ENCODE measurements around the gene TRPC1.

Gene TRPC1

GRCh38 chr3:142802891-142803290 lies 79.1 kb downstream of the TRPC1 start:
- TF ChIP-seq CTCF (IDR thresholded peaks at IDR 0.05; ENCODE audit: low read depth, low read length) = no peak
- DNase-seq = no peak
- peaks cover 4% of the 10 kb centered on the region; the same call in 1 of the 2 replicates for H3K36me3 ChIP-seq

GRCh38 chr3:142808103-142808917 lies 84.5 kb downstream of the TRPC1 start:
- Histone ChIP-seq H3K36me3 (peaks cover 4% of the 10 kb centered on the region; the same call in 1 of the 2 replicates), H3K4me3 (ENCODE audit: low read depth, low read length) (no peak overlapping the region), H3K27me3 (ENCODE audit: insufficient read depth, low read depth, severe bottlenecking) (no peaks in the 10 kb centered on the region), H3K9me3 (ENCODE audit: severe bottlenecking) (no peaks in the 10 kb centered on the region), H3K27ac (no peak overlapping the region)
- TF ChIP-seq CTCF (IDR thresholded peaks at IDR 0.05; ENCODE audit: low read depth, low read length) = no peak
- no peak for DNase-seq

More at GRCh38 chr3:142802891-142803290, 79.1 kb downstream of the TRPC1 start:
- Histone ChIP-seq H3K27me3 (ENCODE audit: insufficient read depth, low read depth, severe bottlenecking) (no peaks in the 10 kb centered on the region), H3K9me3 (ENCODE audit: severe bottlenecking) (no peaks in the 10 kb centered on the region), H3K4me3 (ENCODE audit: low read depth, low read length) (no peak overlapping the region), H3K27ac (no peak overlapping the region)

GRCh38 chr3:142809259-142809658 lies 85.4 kb downstream of the TRPC1 start:
- no peaks in the 10 kb centered on the region for H3K27me3 ChIP-seq (ENCODE audit: insufficient read depth, low read depth, severe bottlenecking)
- TF ChIP-seq CTCF (IDR thresholded peaks at IDR 0.05; ENCODE audit: low read depth, low read length) = no peak
- peaks cover 4% of the 10 kb centered on the region; the same call in 1 of the 2 replicates for H3K36me3 ChIP-seq
- no peak overlapping the region for H3K27ac ChIP-seq
- no peak overlapping the region for H3K4me3 ChIP-seq (ENCODE audit: low read depth, low read length)
- no peaks in the 10 kb centered on the region for H3K9me3 ChIP-seq (ENCODE audit: severe bottlenecking)
- DNase-seq = no peak

- Histone ChIP-seq H3K27ac (no peak overlapping the region), H3K4me3 (ENCODE audit: low read depth, low read length) (no peak overlapping the region), H3K27me3 (ENCODE audit: insufficient read depth, low read depth, severe bottlenecking) (no peaks in the 10 kb centered on the region), H3K9me3 (ENCODE audit: severe bottlenecking) (no peaks in the 10 kb centered on the region), H3K36me3 (no peaks in the 10 kb centered on the region)
- no peak for TF ChIP-seq CTCF (IDR thresholded peaks at IDR 0.05; ENCODE audit: low read depth, low read length)
- no peak for DNase-seq
Measured at GRCh38 chr3:142815803-142816202, 92.0 kb downstream of the TRPC1 start.

GRCh38 chr3:142817356-142817755 lies 93.5 kb downstream of the TRPC1 start:
- Histone ChIP-seq H3K36me3 (no peaks in the 10 kb centered on the region), H3K27me3 (ENCODE audit: insufficient read depth, low read depth, severe bottlenecking) (no peaks in the 10 kb centered on the region), H3K4me3 (ENCODE audit: low read depth, low read length) (no peak overlapping the region), H3K27ac (no peak overlapping the region), H3K9me3 (ENCODE audit: severe bottlenecking) (no peaks in the 10 kb centered on the region)
- no peak for DNase-seq
- TF ChIP-seq CTCF (IDR thresholded peaks at IDR 0.05; ENCODE audit: low read depth, low read length) = no peak
